CD4-positive, alpha-beta memory T cell (primary cell): ENCODE results near the gene TMEM179. TPM values are rescaled to one million over a fixed set of nuclear protein-coding genes. Genes with fewer than 3 reads are reported as not detected.

Experiments
- CTCF ChIA-PET: fragments of 350-600 bp; sonication (Branson Sonifier 250); formaldehyde crosslinking; loops from one replicate; lab custom pipeline; 2021; ENCODE audit warnings: inconsistent platforms; ENCODE audit not compliant: partially characterized antibody; lab: Charles Lee
- POLR2A ChIA-PET: fragments of 350-600 bp; sonication (Branson Sonifier 250); formaldehyde crosslinking; loops from one replicate; lab custom pipeline; 2021; ENCODE audit not compliant: partially characterized antibody; lab: Charles Lee
- DNase-seq, 5 donors: peaks; one replicate each; pipeline versions ENCODE4 v3.0.0 to v3.0.0-alpha.2; 2020 to 2022; ENCODE audit warnings: mixed read lengths in 1 of 5
- H3K27ac ChIP-seq: one replicate; pipeline ENCODE4 v1.7.0; 2013; ENCODE audit warnings: low read depth, low read length
- H3K27me3 ChIP-seq: 2 replicates; pipeline ENCODE4 v1.7.0; 2013; ENCODE audit warnings: mild to moderate bottlenecking, low read length, moderate library complexity; ENCODE audit not compliant: insufficient read depth
- H3K36me3 ChIP-seq: 2 replicates; pipeline ENCODE4 v1.7.0; 2013; ENCODE audit warnings: mild to moderate bottlenecking, low read length, moderate library complexity; ENCODE audit not compliant: insufficient read depth
- H3K4me1 ChIP-seq: 2 replicates; pipeline ENCODE4 v1.7.0; 2013; ENCODE audit warnings: mild to moderate bottlenecking, low read length, moderate library complexity; ENCODE audit not compliant: insufficient read depth
- H3K4me3 ChIP-seq, 2 donors: one replicate each; pipeline ENCODE4 v1.7.0; 2013; ENCODE audit warnings: low read length in 2 of 2, mild to moderate bottlenecking in 1 of 2
- H3K9me3 ChIP-seq, 2 donors: one replicate each; pipeline ENCODE4 v1.7.0; 2013; ENCODE audit warnings: low read length in 2 of 2, control low read depth in 1 of 2; ENCODE audit not compliant: control insufficient read depth in 1 of 2
- H3K27ac Mint-ChIP-seq, 7 donors: one replicate each; pipeline ENCODE4 v1.8.0; 2020 to 2021; ENCODE audit warnings: mixed read lengths in 7 of 7, mild to moderate bottlenecking in 6 of 7, inconsistent platforms in 3 of 7, moderate library complexity in 3 of 7
- H3K27me3 Mint-ChIP-seq, 2 donors: one replicate each; pipeline ENCODE4 v1.8.0; 2020 to 2021; ENCODE audit warnings: mixed read lengths in 2 of 2
- H3K36me3 Mint-ChIP-seq, 2 donors: one replicate each; pipeline ENCODE4 v1.8.0; 2020 to 2021; ENCODE audit warnings: mixed read lengths in 2 of 2, inconsistent platforms in 1 of 2, mild to moderate bottlenecking in 1 of 2
- H3K4me1 Mint-ChIP-seq, 4 donors: one replicate each; pipeline ENCODE4 v1.8.0; 2020 to 2021; ENCODE audit warnings: mixed read lengths in 4 of 4, mild to moderate bottlenecking in 1 of 4
- H3K4me3 Mint-ChIP-seq, 8 donors: one replicate each; pipeline ENCODE4 v1.8.0; 2020 to 2021; ENCODE audit warnings: mixed read lengths in 8 of 8, mild to moderate bottlenecking in 7 of 8, moderate library complexity in 6 of 8, inconsistent platforms in 3 of 8
- H3K9me3 Mint-ChIP-seq, 8 donors: one replicate each; pipeline ENCODE4 v1.8.0; 2020 to 2021; ENCODE audit warnings: mixed read lengths in 8 of 8, mild to moderate bottlenecking in 5 of 8, inconsistent platforms in 3 of 8, moderate library complexity in 1 of 8
- intact Hi-C: fragments of 100-400 bp; cut with micrococcal nuclease; formaldehyde crosslinking; loops from one replicate; pipeline ENCODE4 v1.15.1; 2023
- polyA plus RNA-seq, 2 donors: library from polyadenylated mRNA; unstranded; fragments of 300-500 nt; fragmentation: Illumina TruSeq; gene quantifications; one replicate each; pipeline ENCODE4 v1.2.3, GENCODE V29; 2021
- total RNA-seq, 2 experiments: library from RNA; stranded (reverse); gene quantifications; one replicate each; pipeline ENCODE4 v1.2.3, GENCODE V29; 2021

The TMEM179 gene
- total and polyA plus RNA-seq, 4 experiments from 2014 or later: not detected

DNA sequence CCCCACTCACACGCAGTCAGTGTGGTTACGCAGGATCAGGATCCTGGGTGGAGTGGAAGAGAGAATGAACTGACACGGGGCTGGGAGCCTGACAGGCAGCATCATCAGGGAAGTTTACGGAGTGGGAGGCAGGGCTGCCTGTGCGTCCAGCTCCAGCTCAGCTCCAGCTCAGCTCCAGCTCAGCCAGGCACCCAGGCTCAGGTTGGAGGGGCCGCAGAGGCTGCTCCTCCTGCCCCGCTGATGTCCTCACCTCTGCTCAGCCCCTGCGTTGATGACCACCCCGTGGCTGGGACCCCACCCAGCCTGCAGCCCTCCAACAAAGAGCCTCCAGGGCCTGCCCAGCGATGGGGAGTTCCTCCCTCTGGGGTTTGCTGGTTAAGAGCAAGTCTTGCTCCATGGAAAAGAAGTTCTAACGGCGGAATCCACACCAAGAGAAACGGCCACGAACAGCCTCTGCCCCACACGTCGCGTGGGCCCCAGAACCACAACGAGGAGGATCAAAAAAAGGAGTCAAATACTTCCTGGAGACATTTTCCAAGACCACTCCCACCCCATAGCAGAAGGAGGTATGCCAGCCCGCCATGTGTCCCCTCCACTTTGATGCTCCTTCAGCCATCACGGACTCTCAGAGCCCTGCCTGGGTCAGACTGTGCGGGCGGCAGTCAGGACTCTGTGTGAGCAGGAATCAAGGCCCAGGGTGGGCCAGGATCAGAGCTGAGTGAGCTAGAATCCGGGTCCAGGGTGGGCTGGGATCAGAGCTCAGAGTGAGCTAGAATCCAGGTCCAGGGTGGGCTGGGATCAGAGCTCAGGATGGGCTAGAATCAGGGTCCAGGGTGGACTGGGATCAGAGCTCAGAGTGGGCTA is 42.7 kb downstream of the TMEM179 start:
- H3K4me3 Mint-ChIP-seq: no peak overlapping the region
- H3K27me3 Mint-ChIP-seq: peaks cover 12 to 14% of the 10 kb centered on the region in 2 donors
- Histone ChIP-seq H3K27me3 (no peaks in the 10 kb centered on the region), H3K4me3 (no peak overlapping the region), H3K9me3 (no peaks in the 10 kb centered on the region), H3K4me1 (no peaks in the 10 kb centered on the region), H3K36me3 (no peaks in the 10 kb centered on the region), H3K27ac (no peak overlapping the region)
- no peak overlapping the region for H3K27ac Mint-ChIP-seq
- POLR2A ChIA-PET: interaction anchor here (0.6 kb wide), 1 partner anchor 665 kb away, joined by 3 read pairs; no protein-coding TSS in a partner anchor
- intact Hi-C loops: no loop called here
- no peaks in the 10 kb centered on the region for H3K36me3 Mint-ChIP-seq
- CTCF ChIA-PET: interaction anchor here (1.0 to 1.3 kb wide), 2 partner anchors 422 to 484 kb away, joined by 3 to 7 read pairs; no protein-coding TSS in a partner anchor
- peaks cover 0 to 1% (median 0%) of the 10 kb centered on the region in 8 donors for H3K9me3 Mint-ChIP-seq
- no peak for DNase-seq
- peaks cover 0 to 2% (median 0%) of the 10 kb centered on the region in 4 donors for H3K4me1 Mint-ChIP-seq

DNA sequence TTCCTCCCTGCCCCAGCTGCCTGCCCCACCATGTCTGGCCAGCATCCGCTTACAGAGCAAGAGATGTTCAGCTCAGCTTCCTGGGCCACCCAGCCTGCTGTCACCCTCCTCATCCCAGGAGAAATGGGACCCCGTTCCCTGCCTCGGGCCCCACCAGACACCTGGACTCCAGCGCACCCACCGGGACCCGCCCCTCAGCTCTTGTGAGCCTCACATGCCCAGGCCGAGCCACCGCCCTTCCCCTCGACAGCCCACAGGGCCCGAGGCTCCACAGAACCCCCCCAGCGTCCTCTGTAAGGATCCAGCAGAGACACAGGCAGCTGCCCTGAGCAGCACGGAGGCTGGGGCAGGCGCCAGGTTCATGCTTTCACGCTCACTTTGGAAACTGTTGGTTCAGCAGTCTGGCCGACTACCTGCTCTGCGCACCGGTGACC is 43.4 kb downstream of the TMEM179 start:
- no peak overlapping the region for H3K27ac Mint-ChIP-seq
- CTCF ChIA-PET: interaction anchor here (1.2 to 1.3 kb wide), 2 partner anchors 421 to 483 kb away, joined by 3 read pairs; no protein-coding TSS in a partner anchor
- H3K4me3 ChIP-seq: no peak overlapping the region
- H3K36me3 ChIP-seq: no peaks in the 10 kb centered on the region
- no peaks in the 10 kb centered on the region for H3K4me1 ChIP-seq
- intact Hi-C loops: no loop called here
- peaks cover 0 to 2% (median 0%) of the 10 kb centered on the region in 8 donors for H3K9me3 Mint-ChIP-seq
- no peaks in the 10 kb centered on the region for H3K36me3 Mint-ChIP-seq
- no peaks in the 10 kb centered on the region for H3K9me3 ChIP-seq
- no peak overlapping the region for H3K4me3 Mint-ChIP-seq
- DNase-seq: no peak
- H3K27me3 ChIP-seq: no peaks in the 10 kb centered on the region
- POLR2A ChIA-PET: no interaction called here
- peaks cover 9 to 14% of the 10 kb centered on the region in 2 donors for H3K27me3 Mint-ChIP-seq
- no peak overlapping the region for H3K27ac ChIP-seq
- H3K4me1 Mint-ChIP-seq: peaks cover 0 to 2% (median 0%) of the 10 kb centered on the region in 4 donors

DNA sequence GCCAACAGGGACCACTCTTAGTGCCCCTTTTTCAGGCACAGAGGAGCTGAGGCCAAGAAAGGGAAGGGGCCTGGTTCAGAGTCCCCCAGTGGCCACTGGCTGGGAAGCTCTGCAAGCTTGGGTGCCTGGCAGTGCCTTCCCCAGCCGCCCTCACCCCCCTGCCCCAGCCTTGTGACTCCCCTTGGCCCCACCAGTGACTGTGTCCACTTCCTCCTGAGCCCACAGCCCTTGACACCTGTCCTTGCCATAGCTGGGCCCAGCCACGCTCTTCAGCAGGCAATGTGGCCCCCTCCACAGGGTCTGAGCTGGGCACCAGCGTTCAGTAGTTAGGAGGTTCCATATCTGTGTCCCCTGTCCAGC is 44.0 kb downstream of the TMEM179 start:
- Histone ChIP-seq H3K4me3 (no peak overlapping the region), H3K27me3 (no peaks in the 10 kb centered on the region), H3K36me3 (no peaks in the 10 kb centered on the region), H3K4me1 (no peaks in the 10 kb centered on the region), H3K27ac (no peak overlapping the region), H3K9me3 (no peaks in the 10 kb centered on the region)
- Mint-ChIP-seq H3K9me3 (peaks cover 0 to 2% (median 0%) of the 10 kb centered on the region in 8 donors), H3K4me3 (no peak overlapping the region), H3K27me3 (peaks cover 8 to 11% of the 10 kb centered on the region in 2 donors), H3K27ac (no peak overlapping the region), H3K4me1 (peaks cover 0 to 2% (median 0%) of the 10 kb centered on the region in 4 donors), H3K36me3 (no peaks in the 10 kb centered on the region)
- ChIA-PET CTCF (interaction anchor here (1.0 to 1.3 kb wide), 3 partner anchors 421 to 483 kb away, joined by 3 to 5 read pairs (median 3); no protein-coding TSS in a partner anchor), POLR2A (no interaction called here)
- no peak for DNase-seq
- intact Hi-C loops: no loop called here

DNA sequence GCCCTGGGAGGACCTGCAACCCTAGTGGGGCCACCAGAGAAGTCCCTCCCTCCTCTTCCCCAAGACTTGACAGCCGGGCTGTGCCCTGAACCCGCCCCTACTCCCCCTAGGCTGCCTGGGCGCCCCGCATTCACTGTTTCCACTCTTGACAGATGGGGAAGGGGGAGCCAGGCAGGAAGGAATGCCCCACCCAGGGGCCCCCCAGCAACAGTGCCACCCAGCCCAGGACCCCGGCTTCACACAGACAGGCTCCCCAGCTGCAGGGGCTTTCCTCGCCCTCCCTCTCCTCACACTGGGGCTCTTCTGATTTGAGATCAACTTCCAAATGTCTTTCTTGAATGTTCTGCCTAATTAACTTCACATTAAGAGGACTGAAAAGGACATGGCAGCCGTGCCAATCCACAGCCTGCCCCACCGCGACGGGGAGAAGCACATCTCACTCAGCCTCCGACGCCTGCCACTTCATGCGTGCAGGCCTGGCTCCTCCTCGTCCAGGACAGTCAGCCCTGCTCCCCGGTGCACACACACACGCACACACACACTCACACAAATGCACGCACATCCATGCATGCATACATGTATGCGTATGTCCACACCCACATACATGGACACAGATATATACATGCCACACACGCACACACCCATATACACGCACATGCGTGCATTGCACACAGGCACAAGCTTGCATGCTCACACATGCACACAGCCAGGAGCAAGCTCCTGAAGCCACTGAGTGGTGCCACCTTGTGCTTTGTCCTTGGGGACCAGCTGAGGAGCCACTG is 44.6 kb downstream of the TMEM179 start:
- Mint-ChIP-seq H3K9me3 (peaks cover 0 to 2% (median 0%) of the 10 kb centered on the region in 8 donors), H3K27ac (no peak overlapping the region), H3K27me3 (peaks cover 7 to 11% of the 10 kb centered on the region in 2 donors), H3K4me3 (no peak overlapping the region), H3K36me3 (no peaks in the 10 kb centered on the region), H3K4me1 (peaks cover 0 to 2% (median 0%) of the 10 kb centered on the region in 4 donors)
- no peaks in the 10 kb centered on the region for H3K4me1 ChIP-seq
- DNase-seq: no peak
- H3K4me3 ChIP-seq: no peak overlapping the region
- intact Hi-C loops: no loop called here
- no peaks in the 10 kb centered on the region for H3K9me3 ChIP-seq
- POLR2A ChIA-PET: no interaction called here
- no peaks in the 10 kb centered on the region for H3K27me3 ChIP-seq
- H3K27ac ChIP-seq: no peak overlapping the region
- no peaks in the 10 kb centered on the region for H3K36me3 ChIP-seq
- CTCF ChIA-PET: interaction anchor here (1.0 to 1.3 kb wide), 3 partner anchors 420 to 482 kb away, joined by 3 to 5 read pairs (median 3); no protein-coding TSS in a partner anchor

DNA sequence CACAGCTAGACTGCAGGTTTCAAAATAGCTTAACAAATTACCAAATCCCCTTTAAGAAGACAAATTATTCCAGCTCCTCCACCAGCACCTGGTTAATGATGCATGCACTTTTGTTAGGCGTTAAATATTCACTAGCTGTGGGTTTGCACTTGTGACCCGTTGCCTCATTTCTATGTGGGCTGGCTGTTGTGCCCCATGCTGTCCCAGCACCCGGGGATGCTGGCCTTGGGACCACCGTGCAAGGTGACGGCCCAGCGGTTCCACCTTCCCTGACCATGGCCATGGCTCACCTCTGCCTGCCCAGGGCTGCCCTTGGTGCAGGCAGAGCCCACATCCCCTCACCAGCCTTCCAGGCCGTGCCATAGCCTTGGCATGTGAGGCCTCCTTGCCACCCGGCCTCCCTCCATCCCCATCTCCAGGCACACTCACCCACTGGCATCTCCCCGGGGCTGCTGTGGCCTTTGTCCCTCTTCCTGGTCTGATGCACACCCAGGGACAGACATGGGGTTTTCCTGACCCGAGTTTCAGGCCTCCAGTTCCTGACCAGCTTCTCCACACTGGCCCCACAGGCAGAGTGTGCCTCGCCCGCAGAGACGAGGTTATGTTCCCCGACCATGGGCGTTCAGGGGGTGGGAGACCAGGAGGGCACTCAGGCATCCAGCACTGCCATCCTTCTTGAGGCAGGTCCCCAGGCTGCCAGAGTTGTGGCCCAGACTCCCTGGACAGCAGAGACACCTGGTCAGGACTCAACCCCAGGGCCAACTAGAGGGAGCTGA is 45.4 kb downstream of the TMEM179 start:
- no peak overlapping the region for H3K4me3 Mint-ChIP-seq
- H3K36me3 Mint-ChIP-seq: no peaks in the 10 kb centered on the region
- no peak overlapping the region for H3K27ac Mint-ChIP-seq
- H3K4me1 Mint-ChIP-seq: peaks cover 0 to 2% (median 0%) of the 10 kb centered on the region in 4 donors
- H3K27me3 Mint-ChIP-seq: peaks cover 6 to 8% of the 10 kb centered on the region in 2 donors
- no peaks in the 10 kb centered on the region for H3K9me3 ChIP-seq
- H3K4me3 ChIP-seq: no peak overlapping the region
- no peaks in the 10 kb centered on the region for H3K4me1 ChIP-seq
- peaks cover 0 to 2% (median 0%) of the 10 kb centered on the region in 8 donors for H3K9me3 Mint-ChIP-seq
- no peaks in the 10 kb centered on the region for H3K27me3 ChIP-seq
- no peak for DNase-seq
- intact Hi-C loops: no loop called here
- H3K27ac ChIP-seq: no peak overlapping the region
- no peaks in the 10 kb centered on the region for H3K36me3 ChIP-seq
- ChIA-PET CTCF (no interaction called here), POLR2A (no interaction called here)

DNA sequence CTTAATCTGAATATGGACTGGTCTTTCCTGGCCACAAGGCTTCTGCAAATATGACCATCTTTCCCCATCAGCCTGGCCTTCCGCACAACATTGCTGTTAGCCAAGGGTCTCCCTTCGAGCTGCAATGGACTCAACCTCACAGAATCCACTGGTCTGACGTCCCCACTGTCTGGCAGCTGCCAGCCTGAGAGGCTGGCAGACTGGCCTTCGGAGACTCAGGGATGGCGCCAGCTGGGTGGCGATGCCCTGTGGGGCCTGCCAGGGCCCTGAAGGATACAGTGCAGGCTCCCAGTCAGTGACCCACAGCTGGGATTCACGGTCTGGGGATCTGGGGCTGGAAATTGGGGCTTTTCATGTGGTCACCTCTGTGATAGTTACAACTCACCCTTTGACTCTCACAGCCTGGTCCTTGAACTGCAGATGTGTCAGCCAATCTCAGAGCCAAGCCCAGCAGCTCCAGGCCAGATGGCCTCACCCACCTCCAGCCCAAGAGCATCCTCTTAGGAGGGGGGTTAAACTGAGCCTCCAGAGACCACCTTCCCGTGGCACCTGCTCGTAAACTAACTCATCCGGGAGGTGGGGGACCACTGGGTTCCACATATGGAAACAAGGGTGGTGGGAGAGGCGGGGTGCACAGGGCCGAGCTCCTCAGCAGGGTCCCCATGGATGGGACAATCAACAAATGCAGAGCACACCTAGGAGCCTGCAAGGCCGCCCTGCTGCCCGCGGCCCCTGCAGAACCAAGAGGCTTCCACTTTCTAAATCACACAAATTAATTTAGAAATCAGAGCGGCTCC is 46.1 kb downstream of the TMEM179 start:
- no peaks in the 10 kb centered on the region for H3K4me1 ChIP-seq
- no peak overlapping the region for H3K27ac ChIP-seq
- Mint-ChIP-seq H3K36me3 (no peaks in the 10 kb centered on the region), H3K4me1 (no peaks in the 10 kb centered on the region), H3K27me3 (peaks cover 5 to 6% of the 10 kb centered on the region in 2 donors), H3K27ac (no peak overlapping the region), H3K9me3 (peaks cover 0 to 2% (median 0%) of the 10 kb centered on the region in 8 donors), H3K4me3 (no peak overlapping the region)
- DNase-seq: no peak
- ChIA-PET CTCF (no interaction called here), POLR2A (no interaction called here)
- H3K36me3 ChIP-seq: no peaks in the 10 kb centered on the region
- no peaks in the 10 kb centered on the region for H3K27me3 ChIP-seq
- no peaks in the 10 kb centered on the region for H3K9me3 ChIP-seq
- H3K4me3 ChIP-seq: no peak overlapping the region
- intact Hi-C loops: no loop called here
